ENCODE data around the gene NEK7. TPM values are rescaled to one million over a fixed set of nuclear protein-coding genes. Genes with fewer than 3 reads are reported as not detected.
A peak's percentile ranks its signal among the peaks of the same experiment; 100 is the strongest.
"Not testable (repeated sequence)": the region's sequence is repeated elsewhere in the genome, so short reads cannot be mapped to it uniquely, and the experiment has no call there.

NEK7 gene
- total RNA-seq, 8 experiments from 2014 or later = 16.5 to 184 (median 39.7) TPM

GRCh38 chr1:198124673-198125072 lies 32.1 kb upstream of the NEK7 start:
- Histone ChIP-seq H3K4me3 (no peak overlapping the region), H3K27ac (no peak overlapping the region), H3K4me1 (replicated peaks in 1 of 2) (no peaks in the 10 kb centered on the region)
- WGBS, 10 experiments = 15 to 100% (median 81%) methylated on average over 1 of the region's 1 CpG
- in situ Hi-C loops (cut with MboI; ENCODE audit: low pct_unique_long_range_greater_than_20kb in 2 of 9, low sequenced_read_pairs in 9 of 9, unreplicated experiment in 9 of 9) = no loop called here
- ATAC-seq (replicated peaks in 6 of 8) = no peak

- Histone ChIP-seq H3K4me1 (replicated peaks in 1 of 2) (no peaks in the 10 kb centered on the region), H3K27ac (no peak overlapping the region), H3K4me3 (no peak overlapping the region)
- peak in 4 of 8 experiments; percentile 15 to 46 (median 22) for ATAC-seq (replicated peaks in 6 of 8)
- WGBS, 10 experiments = 0 to 100% (median 82%) methylated on average over 1 of the region's 1 CpG; no CpG with 5 or more reads in 2 of the 10 experiments
- in situ Hi-C loops (cut with MboI; ENCODE audit: low pct_unique_long_range_greater_than_20kb in 2 of 9, low sequenced_read_pairs in 9 of 9, unreplicated experiment in 9 of 9) = no loop called here
These were observed 30.6 kb upstream of the NEK7 start for GRCh38 chr1:198125995-198126735.

GRCh38 chr1:198128533-198128932 lies 28.3 kb upstream of the NEK7 start:
- H3K4me1 ChIP-seq (replicated peaks in 1 of 2) = no peaks in the 10 kb centered on the region
- H3K27ac ChIP-seq = no peak overlapping the region
- no peak overlapping the region for H3K4me3 ChIP-seq
- in situ Hi-C loops (cut with MboI; ENCODE audit: low pct_unique_long_range_greater_than_20kb in 2 of 9, low sequenced_read_pairs in 9 of 9, unreplicated experiment in 9 of 9) = no loop called here
- no peak for ATAC-seq (replicated peaks in 6 of 8)

- H3K27ac ChIP-seq; in situ Hi-C loops (cut with MboI; ENCODE audit: low pct_unique_long_range_greater_than_20kb in 2 of 9, low sequenced_read_pairs in 9 of 9, unreplicated experiment in 9 of 9); ATAC-seq (replicated peaks in 6 of 8); H3K4me1 ChIP-seq (replicated peaks in 1 of 2); H3K4me3 ChIP-seq: not testable (repeated sequence)
- 89 to 100% (median 95%) methylated on average over 1 to 9 of the region's 11 CpGs; no CpG with 5 or more reads in 3 of the 10 experiments for WGBS, 10 experiments
These were observed 26.7 kb upstream of the NEK7 start for GRCh38 chr1:198130053-198130452.

DNA sequence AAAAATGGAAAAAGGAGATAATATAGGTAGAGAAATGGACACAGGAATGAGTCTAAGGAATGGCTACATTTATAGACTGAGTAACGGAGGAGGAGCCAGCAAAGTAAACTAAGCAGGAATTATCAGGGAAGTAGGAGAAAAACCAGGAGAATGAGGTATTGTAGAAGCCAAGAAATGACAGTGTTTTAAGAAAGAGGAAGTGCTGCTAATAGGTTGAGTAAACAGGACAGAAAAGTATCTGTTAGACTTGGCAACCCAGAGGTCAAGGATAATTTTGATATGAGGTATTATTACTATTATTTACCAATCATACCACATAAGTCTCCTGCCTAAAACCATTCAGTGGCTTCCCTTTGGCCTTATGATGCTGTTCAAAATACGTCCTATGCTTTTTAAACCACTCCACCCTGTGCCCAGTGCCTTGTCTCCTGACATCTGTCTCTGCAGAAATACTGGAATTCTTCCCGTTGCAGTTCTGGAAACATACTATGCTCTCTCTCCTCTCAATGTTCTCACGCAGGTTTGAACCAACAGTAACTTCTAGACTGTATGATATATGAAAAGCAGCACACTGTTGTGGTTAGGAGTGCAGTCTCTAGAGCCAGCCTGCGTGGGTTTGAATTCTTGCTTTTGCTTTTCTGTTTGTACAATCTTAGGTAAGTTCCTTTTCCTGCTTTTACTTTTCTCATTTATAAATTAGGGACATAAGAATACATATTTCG lies 24.6 kb upstream of the NEK7 start:
- Histone ChIP-seq H3K27ac (no peak overlapping the region), H3K4me3 (no peak overlapping the region), H3K4me1 (replicated peaks in 1 of 2) (no peaks in the 10 kb centered on the region)
- 42 to 100% (median 92%) methylated on average over 1 to 6 of the region's 6 CpGs for WGBS, 10 experiments
- no peak for ATAC-seq (replicated peaks in 6 of 8)
- in situ Hi-C loops (cut with MboI; ENCODE audit: low pct_unique_long_range_greater_than_20kb in 2 of 9, low sequenced_read_pairs in 9 of 9, unreplicated experiment in 9 of 9) = no loop called here

GRCh38 chr1:198134252-198134651 lies 22.5 kb upstream of the NEK7 start:
- ATAC-seq (replicated peaks in 6 of 8) = no peak
- Histone ChIP-seq H3K4me1 (replicated peaks in 1 of 2) (no peaks in the 10 kb centered on the region), H3K27ac (no peak overlapping the region), H3K4me3 (no peak overlapping the region)
- in situ Hi-C loops (cut with MboI; ENCODE audit: low pct_unique_long_range_greater_than_20kb in 2 of 9, low sequenced_read_pairs in 9 of 9, unreplicated experiment in 9 of 9) = no loop called here
- 14 to 100% (median 69%) methylated on average over 1 to 2 of the region's 2 CpGs; no CpG with 5 or more reads in 2 of the 10 experiments for WGBS, 10 experiments

- 63 to 100% (median 83%) methylated on average over 1 of the region's 1 CpG; no CpG with 5 or more reads in 6 of the 10 experiments for WGBS, 10 experiments
- no peak overlapping the region for H3K27ac ChIP-seq
- in situ Hi-C loops (cut with MboI; ENCODE audit: low pct_unique_long_range_greater_than_20kb in 2 of 9, low sequenced_read_pairs in 9 of 9, unreplicated experiment in 9 of 9) = no loop called here
- H3K4me3 ChIP-seq = no peak overlapping the region
- no peak for ATAC-seq (replicated peaks in 6 of 8)
- H3K4me1 ChIP-seq (replicated peaks in 1 of 2) = no peaks in the 10 kb centered on the region
These were observed 21.4 kb upstream of the NEK7 start for GRCh38 chr1:198135366-198135765.

GRCh38 chr1:198141668-198142351 lies 15.0 kb upstream of the NEK7 start:
- in situ Hi-C loops (cut with MboI; ENCODE audit: low pct_unique_long_range_greater_than_20kb in 2 of 9, low sequenced_read_pairs in 9 of 9, unreplicated experiment in 9 of 9) = no loop called here
- H3K4me3 ChIP-seq = no peak overlapping the region
- H3K4me1 ChIP-seq (replicated peaks in 1 of 2) = no peaks in the 10 kb centered on the region
- WGBS, 10 experiments = 69 to 100% (median 97%) methylated on average over 1 to 2 of the region's 2 CpGs; no CpG with 5 or more reads in 4 of the 10 experiments
- ATAC-seq (replicated peaks in 6 of 8) = peak in 1 of 8 experiments; percentile 35
- H3K27ac ChIP-seq = no peak overlapping the region

- in situ Hi-C loops (cut with MboI; ENCODE audit: low pct_unique_long_range_greater_than_20kb in 2 of 9, low sequenced_read_pairs in 9 of 9, unreplicated experiment in 9 of 9) = no loop called here
- no peak overlapping the region for H3K4me3 ChIP-seq
- H3K27ac ChIP-seq = no peak overlapping the region
- no peak for ATAC-seq (replicated peaks in 6 of 8)
- no peaks in the 10 kb centered on the region for H3K4me1 ChIP-seq (replicated peaks in 1 of 2)
- WGBS, 10 experiments = 33 to 100% (median 92%) methylated on average over 2 to 3 of the region's 3 CpGs; no CpG with 5 or more reads in 1 of the 10 experiments
These were observed 13.0 kb upstream of the NEK7 start for GRCh38 chr1:198143797-198144196.

DNA sequence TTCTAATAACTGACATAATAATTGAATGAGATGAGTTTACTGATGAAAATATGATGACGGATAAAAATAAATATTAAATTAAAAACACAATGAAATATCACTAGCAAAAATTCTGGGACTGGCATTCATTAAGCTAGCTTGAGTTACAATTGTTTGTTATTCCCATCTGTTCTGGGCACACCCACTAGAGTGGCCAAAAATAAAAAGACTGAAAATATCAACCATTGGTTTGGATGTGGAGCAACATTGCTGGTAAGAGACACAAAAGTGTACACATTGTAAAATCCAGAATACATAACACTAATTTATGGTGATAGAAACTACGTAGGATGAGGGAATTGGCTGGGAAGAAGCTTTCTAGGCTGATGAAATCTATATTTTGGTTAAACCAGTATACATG lies 9.6 kb upstream of the NEK7 start:
- Histone ChIP-seq H3K4me3 (no peak overlapping the region), H3K27ac (no peak overlapping the region), H3K4me1 (replicated peaks in 1 of 2) (no peaks in the 10 kb centered on the region)
- WGBS, 10 experiments = 35 to 100% (median 94%) methylated on average over 1 to 2 of the region's 2 CpGs
- in situ Hi-C loops (cut with MboI; ENCODE audit: low pct_unique_long_range_greater_than_20kb in 2 of 9, low sequenced_read_pairs in 9 of 9, unreplicated experiment in 9 of 9) = no loop called here
- ATAC-seq (replicated peaks in 6 of 8) = peak in 1 of 8 experiments; percentile 50

DNA sequence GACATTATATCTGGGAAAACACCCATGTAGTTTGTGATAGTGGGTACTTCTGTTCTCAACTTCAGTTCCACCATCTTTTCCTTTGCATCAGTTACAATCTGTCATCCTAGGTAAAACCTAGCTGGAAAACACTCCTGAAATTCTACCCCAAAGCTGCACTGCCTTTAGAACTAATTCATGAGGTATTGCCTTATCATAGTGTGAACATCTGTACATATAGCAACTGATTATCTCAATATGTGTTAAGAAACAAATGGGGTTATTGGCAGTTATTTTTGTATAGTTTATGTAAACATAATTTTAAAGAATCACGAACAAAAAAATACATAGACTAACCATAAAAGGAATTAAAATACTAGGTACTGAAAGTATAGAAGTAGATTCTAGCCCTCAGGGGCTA lies 6.4 kb upstream of the NEK7 start:
- no peaks in the 10 kb centered on the region for H3K4me1 ChIP-seq (replicated peaks in 1 of 2)
- H3K4me3 ChIP-seq = no peak overlapping the region
- WGBS, 10 experiments = 0 to 100% (median 60%) methylated on average over 1 of the region's 1 CpG; no CpG with 5 or more reads in 1 of the 10 experiments
- in situ Hi-C loops (cut with MboI; ENCODE audit: low pct_unique_long_range_greater_than_20kb in 2 of 9, low sequenced_read_pairs in 9 of 9, unreplicated experiment in 9 of 9) = loop anchor here in 2 of 9 experiments (25.0 kb wide), 2 partner anchors 312 to 537 kb away; no protein-coding TSS in a partner anchor
- no peak overlapping the region for H3K27ac ChIP-seq
- no peak for ATAC-seq (replicated peaks in 6 of 8)

- in situ Hi-C loops (cut with MboI; ENCODE audit: low pct_unique_long_range_greater_than_20kb in 2 of 9, low sequenced_read_pairs in 9 of 9, unreplicated experiment in 9 of 9) = loop anchor here in 2 of 9 experiments (25.0 kb wide), 2 partner anchors 311 to 536 kb away; no protein-coding TSS in a partner anchor
- ATAC-seq (replicated peaks in 6 of 8) = no peak
- Histone ChIP-seq H3K4me3 (no peak overlapping the region), H3K4me1 (replicated peaks in 1 of 2) (no peaks in the 10 kb centered on the region), H3K27ac (no peak overlapping the region)
- WGBS, 10 experiments = 30 to 100% (median 78%) methylated on average over 1 to 2 of the region's 2 CpGs
These were observed 5.1 kb upstream of the NEK7 start for GRCh38 chr1:198151688-198152087.

DNA sequence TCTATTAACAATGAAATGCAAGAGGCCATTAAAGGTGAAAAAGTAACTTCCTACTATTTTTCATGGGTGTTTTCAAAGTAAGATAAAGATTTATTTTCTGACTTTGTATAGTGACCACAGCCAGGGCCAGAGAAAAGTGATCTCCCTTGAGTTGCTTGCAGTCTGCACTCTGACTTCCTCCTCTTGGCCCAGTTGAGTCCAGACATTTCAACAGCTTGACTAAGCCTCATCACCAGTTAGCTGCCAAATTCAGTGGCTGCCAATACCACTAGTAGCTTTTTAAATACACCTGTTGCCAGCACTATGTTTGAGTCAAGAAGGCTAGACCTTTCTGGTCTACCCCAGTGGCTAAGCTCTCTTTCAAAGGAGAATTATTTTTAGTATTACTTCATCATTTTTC lies 3.7 kb upstream of the NEK7 start:
- Histone ChIP-seq H3K4me1 (replicated peaks in 1 of 2) (no peaks in the 10 kb centered on the region), H3K27ac (no peak overlapping the region), H3K4me3 (no peak overlapping the region)
- ATAC-seq (replicated peaks in 6 of 8) = no peak
- in situ Hi-C loops (cut with MboI; ENCODE audit: low pct_unique_long_range_greater_than_20kb in 2 of 9, low sequenced_read_pairs in 9 of 9, unreplicated experiment in 9 of 9) = loop anchor here in 2 of 9 experiments (25.0 kb wide), 2 partner anchors 309 to 534 kb away; no protein-coding TSS in a partner anchor

Measured in motor neuron (in vitro differentiated cells).